HG03432 (cell line): Measurements from ENCODE around the gene CHD3.
"Not testable (repeated sequence)": the region's sequence is repeated elsewhere in the genome, so short reads cannot be mapped to it uniquely, and the experiment has no call there.

Experiments
- ATAC-seq: cut with Tn5 transposase; IDR thresholded peaks from one replicate; pipeline ENCODE4 v1.9.1; 2021; ENCODE audit warnings: mild to moderate bottlenecking, moderate library complexity; ENCODE audit not compliant: unreplicated experiment

Gene CHD3

GRCh38 chr17:7849751-7850504, 38.7 kb upstream of the CHD3 start:
- no peak for ATAC-seq

- ATAC-seq = peak; percentile 12
These were observed 37.7 kb upstream of the CHD3 start for GRCh38 chr17:7850701-7851437.

GRCh38 chr17:7851438-7852261, 36.9 kb upstream of the CHD3 start:
- peak; percentile 62 for ATAC-seq

GRCh38 chr17:7852262-7852670, 36.3 kb upstream of the CHD3 start:
- ATAC-seq = no peak

- no peak for ATAC-seq
These were observed 35.5 kb upstream of the CHD3 start for GRCh38 chr17:7852919-7853690.

GRCh38 chr17:7853691-7854038, 34.9 kb upstream of the CHD3 start:
- no peak for ATAC-seq

GRCh38 chr17:7854078-7854777, 34.4 kb upstream of the CHD3 start:
- no peak for ATAC-seq

- no peak for ATAC-seq
These were observed 33.5 kb upstream of the CHD3 start, which contains the start of gene TMEM88 for GRCh38 chr17:7854851-7855659. Gene TMEM88 (plus strand): TSS chr17:7855066. CDS start chr17:7855075, 9 bp downstream.

- no peak for ATAC-seq
These were observed 33.0 kb upstream of the CHD3 start for GRCh38 chr17:7855660-7856010.

GRCh38 chr17:7856011-7856810, 32.4 kb upstream of the CHD3 start:
- ATAC-seq = no peak

- ATAC-seq = peak; percentile 77
These were observed 31.5 kb upstream of the CHD3 start, which contains the start of gene NAA38 for GRCh38 chr17:7856811-7857712. Gene NAA38 (minus strand): TSS chr17:7857559. CDS start chr17:7857463, 96 bp downstream.

GRCh38 chr17:7857713-7858521, 30.7 kb upstream of the CHD3 start, which contains the start of gene CYB5D1:
Gene CYB5D1 (plus strand): TSS chr17:7858003. CDS start chr17:7858135, 132 bp downstream.
- peak; percentile 31 for ATAC-seq

- ATAC-seq = no peak
These were observed 30.1 kb upstream of the CHD3 start for GRCh38 chr17:7858522-7858810.

GRCh38 chr17:7859028-7859427, 29.6 kb upstream of the CHD3 start:
- ATAC-seq = no peak

- ATAC-seq = no peak
These were observed 25.7 kb upstream of the CHD3 start for GRCh38 chr17:7862692-7863437.

- ATAC-seq = not testable (repeated sequence)
These were observed 24.2 kb upstream of the CHD3 start for GRCh38 chr17:7864384-7864783.
